Choroid plexus epithelial cell (primary cell): ENCODE results near the gene GARNL3.
A peak's percentile ranks its signal among the peaks of the same experiment; 100 is the strongest.

Experiments used
- DNase-seq: peaks from one replicate; pipeline ENCODE4 v3.0.0-alpha.2; 2010; ENCODE audit warnings: low read depth
- H3K4me3 ChIP-seq: 2 replicates; pipeline ENCODE4 v1.5.1; 2011; ENCODE audit warnings: low read depth, mild to moderate bottlenecking, control low read depth, low read length, moderate library complexity
- TF ChIP-seq, protein P1 (sequence below): conservative IDR thresholded peaks from 2 replicates; pipeline ENCODE4 v1.5.1; 2011; ENCODE audit warnings: low read depth, mild to moderate bottlenecking, control low read depth, inconsistent platforms, low read length, moderate library complexity

Gene GARNL3

GRCh38 chr9:127358023-127358535 is 93.5 kb downstream of the GARNL3 start:
- no peak for DNase-seq
- no peak overlapping the region for H3K4me3 ChIP-seq
- TF ChIP-seq, protein P1, sequence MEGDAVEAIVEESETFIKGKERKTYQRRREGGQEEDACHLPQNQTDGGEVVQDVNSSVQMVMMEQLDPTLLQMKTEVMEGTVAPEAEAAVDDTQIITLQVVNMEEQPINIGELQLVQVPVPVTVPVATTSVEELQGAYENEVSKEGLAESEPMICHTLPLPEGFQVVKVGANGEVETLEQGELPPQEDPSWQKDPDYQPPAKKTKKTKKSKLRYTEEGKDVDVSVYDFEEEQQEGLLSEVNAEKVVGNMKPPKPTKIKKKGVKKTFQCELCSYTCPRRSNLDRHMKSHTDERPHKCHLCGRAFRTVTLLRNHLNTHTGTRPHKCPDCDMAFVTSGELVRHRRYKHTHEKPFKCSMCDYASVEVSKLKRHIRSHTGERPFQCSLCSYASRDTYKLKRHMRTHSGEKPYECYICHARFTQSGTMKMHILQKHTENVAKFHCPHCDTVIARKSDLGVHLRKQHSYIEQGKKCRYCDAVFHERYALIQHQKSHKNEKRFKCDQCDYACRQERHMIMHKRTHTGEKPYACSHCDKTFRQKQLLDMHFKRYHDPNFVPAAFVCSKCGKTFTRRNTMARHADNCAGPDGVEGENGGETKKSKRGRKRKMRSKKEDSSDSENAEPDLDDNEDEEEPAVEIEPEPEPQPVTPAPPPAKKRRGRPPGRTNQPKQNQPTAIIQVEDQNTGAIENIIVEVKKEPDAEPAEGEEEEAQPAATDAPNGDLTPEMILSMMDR, result no peak

GRCh38 chr9:127358770-127359169 is 94.2 kb downstream of the GARNL3 start:
- no peak for DNase-seq
- TF ChIP-seq, protein P1, result no peak

GRCh38 chr9:127360250-127360649 is 95.7 kb downstream of the GARNL3 start:
- DNase-seq, result peak; percentile 55
- no peak overlapping the region for H3K4me3 ChIP-seq
- TF ChIP-seq, protein P1, result peak; percentile 58

More at GRCh38 chr9:127358770-127359169, 94.2 kb downstream of the GARNL3 start:
- H3K4me3 ChIP-seq, result no peak overlapping the region

GRCh38 chr9:127360829-127361228 is 96.3 kb downstream of the GARNL3 start:
- no peak overlapping the region for H3K4me3 ChIP-seq
- DNase-seq, result peak; percentile 56
- TF ChIP-seq, protein P1, result peak; percentile 54

DNA sequence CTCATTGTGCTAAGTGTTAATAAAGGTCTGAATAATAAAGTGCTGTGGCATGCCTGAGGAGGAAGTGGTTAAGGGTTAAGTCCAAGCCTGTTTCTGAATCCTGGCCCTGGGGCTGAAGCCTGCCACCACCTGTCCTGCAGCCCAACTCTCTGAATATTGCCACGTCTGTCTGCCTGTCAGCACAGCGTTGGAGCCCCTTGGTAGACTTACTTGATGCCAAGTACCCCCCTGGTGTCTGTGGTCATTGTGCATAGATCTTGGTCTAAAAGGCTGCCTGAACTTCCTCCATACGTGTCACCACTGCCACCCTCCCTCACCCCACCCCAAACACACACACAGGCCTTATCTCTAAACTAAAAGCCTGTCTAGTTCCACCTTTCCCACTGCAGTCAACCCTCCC is 97.0 kb downstream of the GARNL3 start:
- no peak for DNase-seq
- TF ChIP-seq, protein P1, result no peak
- H3K4me3 ChIP-seq, result no peak overlapping the region

DNA sequence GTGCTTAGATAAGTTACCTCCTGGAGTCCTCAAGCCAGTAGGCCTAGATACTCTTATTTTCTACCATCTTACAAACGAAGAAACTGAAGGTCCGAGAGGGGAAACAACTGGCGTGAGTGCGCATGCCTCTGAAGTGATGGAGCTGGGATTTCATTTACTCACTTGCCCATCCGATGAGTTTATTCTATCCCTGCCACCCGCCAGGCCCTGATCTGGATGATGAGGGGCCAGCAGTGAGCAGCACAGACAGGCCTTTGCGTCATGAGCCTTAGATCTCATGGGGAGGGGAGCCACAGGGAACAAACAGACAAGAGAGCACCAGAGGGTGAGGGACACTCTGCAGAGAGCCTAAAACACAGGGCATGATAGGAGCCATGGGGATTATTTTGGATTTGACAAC is 98.3 kb downstream of the GARNL3 start:
- DNase-seq, result no peak

GRCh38 chr9:127365461-127365860 is 100.9 kb downstream of the GARNL3 start:
- no peak overlapping the region for H3K4me3 ChIP-seq
- TF ChIP-seq, protein P1, result no peak

More for the DNA sequence above, 98.3 kb downstream of the GARNL3 start:
- no peak overlapping the region for H3K4me3 ChIP-seq
- TF ChIP-seq, protein P1, result no peak

More at GRCh38 chr9:127365461-127365860, 100.9 kb downstream of the GARNL3 start:
- DNase-seq, result no peak
